DOHH2 (cell line): ENCODE measurements around the gene BCL2.

Experiments used
- CTCF ChIP-seq: fragments of 200-600 bp; sonication (generic); IDR thresholded peaks from one replicate; pipeline ENCODE4 v1.5.1; 2014; ENCODE audit warnings: antibody characterized with exemption, mild to moderate bottlenecking, low read depth, low read length; ENCODE audit not compliant: poor library complexity, severe bottlenecking
- EZH2phosphoT487 ChIP-seq: fragments of 200-600 bp; sonication (generic); IDR thresholded peaks from 2 replicates; pipeline ENCODE4 v1.6.1; 2017; ENCODE audit warnings: borderline replicate concordance, mild to moderate bottlenecking, antibody characterized with exemption, low read length, moderate library complexity, mixed read lengths

- TF ChIP-seq CTCF = no peak
- no peak for TF ChIP-seq EZH2phosphoT487
These were observed 4.4 kb downstream of the BCL2 start for GRCh38 chr18:63315131-63315662.
